GM12874 (cell line): ENCODE measurements around the gene NDE1.

Source experiments
- TF ChIP-seq, protein P1 (sequence below): IDR thresholded peaks from 2 replicates; pipeline ENCODE4 v1.5.1; 2011; ENCODE audit warnings: low read depth, mild to moderate bottlenecking, control low read depth, low read length, moderate library complexity; ENCODE audit not compliant: insufficient read depth

The NDE1 gene

GRCh38 chr16:15742716-15743115, 92.7 kb downstream of the NDE1 start:
- TF ChIP-seq, protein P1, sequence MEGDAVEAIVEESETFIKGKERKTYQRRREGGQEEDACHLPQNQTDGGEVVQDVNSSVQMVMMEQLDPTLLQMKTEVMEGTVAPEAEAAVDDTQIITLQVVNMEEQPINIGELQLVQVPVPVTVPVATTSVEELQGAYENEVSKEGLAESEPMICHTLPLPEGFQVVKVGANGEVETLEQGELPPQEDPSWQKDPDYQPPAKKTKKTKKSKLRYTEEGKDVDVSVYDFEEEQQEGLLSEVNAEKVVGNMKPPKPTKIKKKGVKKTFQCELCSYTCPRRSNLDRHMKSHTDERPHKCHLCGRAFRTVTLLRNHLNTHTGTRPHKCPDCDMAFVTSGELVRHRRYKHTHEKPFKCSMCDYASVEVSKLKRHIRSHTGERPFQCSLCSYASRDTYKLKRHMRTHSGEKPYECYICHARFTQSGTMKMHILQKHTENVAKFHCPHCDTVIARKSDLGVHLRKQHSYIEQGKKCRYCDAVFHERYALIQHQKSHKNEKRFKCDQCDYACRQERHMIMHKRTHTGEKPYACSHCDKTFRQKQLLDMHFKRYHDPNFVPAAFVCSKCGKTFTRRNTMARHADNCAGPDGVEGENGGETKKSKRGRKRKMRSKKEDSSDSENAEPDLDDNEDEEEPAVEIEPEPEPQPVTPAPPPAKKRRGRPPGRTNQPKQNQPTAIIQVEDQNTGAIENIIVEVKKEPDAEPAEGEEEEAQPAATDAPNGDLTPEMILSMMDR: no peak

- TF ChIP-seq, protein P1: no peak
Measured at GRCh38 chr16:15743657-15744056, 93.6 kb downstream of the NDE1 start.

DNA sequence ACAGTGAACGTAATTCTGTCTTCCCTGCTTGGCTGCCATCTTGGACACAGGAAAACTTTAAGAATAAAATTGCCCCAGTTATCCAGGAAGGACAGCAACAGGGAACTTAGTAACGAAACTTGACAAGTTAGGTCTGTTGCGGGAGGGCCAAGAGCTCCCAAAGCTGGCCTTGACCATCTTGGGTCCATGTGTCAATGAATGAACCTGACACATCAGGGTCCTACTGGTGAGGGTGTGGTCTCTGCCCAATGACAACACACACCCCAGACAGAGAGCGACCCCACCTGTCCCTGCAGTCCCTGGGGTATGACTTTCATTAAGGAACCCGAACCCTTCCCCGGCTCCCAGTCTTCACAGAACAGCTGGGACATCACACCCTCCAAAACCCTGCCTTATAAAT, 96.3 kb downstream of the NDE1 start:
- TF ChIP-seq, protein P1: no peak

DNA sequence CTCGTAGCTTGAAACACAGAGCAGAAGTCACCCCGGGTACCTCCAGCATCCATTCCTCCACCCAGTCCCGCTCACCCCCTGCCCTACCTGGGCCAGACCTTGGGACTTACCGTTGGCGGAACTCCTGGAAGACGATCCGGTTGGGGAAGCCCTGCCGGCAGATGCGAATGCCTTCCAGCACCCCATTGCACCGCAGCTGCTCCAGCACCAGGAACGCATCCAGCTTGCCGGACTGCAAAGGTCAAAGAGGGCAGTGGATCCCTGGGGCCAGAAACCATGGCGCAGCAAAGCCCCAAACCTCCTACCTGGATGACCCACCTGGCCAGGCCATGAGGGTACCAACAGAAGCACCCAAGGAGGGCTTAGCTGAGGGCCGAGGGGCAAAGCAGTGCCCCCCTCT, 97.9 kb downstream of the NDE1 start:
- TF ChIP-seq, protein P1: no peak

DNA sequence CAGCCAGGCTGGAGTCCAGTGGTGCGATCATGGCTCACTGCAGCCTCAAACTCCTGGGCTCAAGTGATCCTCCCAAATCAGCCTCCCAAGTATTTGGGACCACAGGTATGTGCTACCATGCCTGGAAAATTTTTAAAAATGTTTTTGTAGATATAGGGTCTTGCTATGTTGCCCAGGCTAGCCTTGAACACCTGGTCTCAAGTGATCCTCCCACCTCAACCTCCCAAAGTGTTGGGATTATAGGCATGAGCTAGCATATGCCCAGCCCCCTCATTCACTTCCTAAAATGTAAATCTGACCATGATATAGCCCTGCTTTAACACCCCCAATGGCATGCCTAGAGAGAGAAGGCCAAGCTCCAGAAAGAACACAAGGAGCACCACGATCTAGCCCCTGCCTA, 98.6 kb downstream of the NDE1 start:
- TF ChIP-seq, protein P1: no peak

- TF ChIP-seq, protein P1: no peak
Measured at GRCh38 chr16:15749371-15749770, 99.3 kb downstream of the NDE1 start.

GRCh38 chr16:15749985-15750384, 99.9 kb downstream of the NDE1 start:
- TF ChIP-seq, protein P1: no peak

GRCh38 chr16:15751940-15752339, 101.9 kb downstream of the NDE1 start:
- TF ChIP-seq, protein P1: no peak
